OCI-M2 (cell line): ENCODE measurements around the gene MBD5.

ENCODE experiments used
- DNase-seq: peaks from one replicate; lab custom pipeline; 2025; ENCODE audit not compliant: unreplicated experiment; lab: John Stamatoyannopoulos, UW

The MBD5 gene

DNA sequence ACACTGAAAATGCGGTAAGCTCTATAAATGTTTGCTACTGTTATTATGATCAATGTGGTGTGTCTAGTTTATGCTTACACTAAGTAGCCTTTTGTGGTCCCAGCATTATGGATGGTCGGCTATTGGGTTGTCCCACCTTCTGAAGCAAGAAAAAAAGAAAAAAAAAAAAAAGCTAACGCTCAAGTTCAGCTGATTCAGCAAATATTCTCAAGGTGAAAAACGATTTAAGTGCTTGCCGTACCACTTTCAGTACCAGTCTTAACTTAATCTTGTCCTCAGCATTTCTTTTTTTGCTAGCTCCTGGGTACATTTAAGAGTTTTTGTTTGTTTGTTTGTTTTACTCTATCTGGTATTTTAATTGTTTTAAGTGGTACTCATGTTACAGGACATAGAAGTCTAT, 87.5 kb downstream of the MBD5 start:
- DNase-seq: no peak

DNA sequence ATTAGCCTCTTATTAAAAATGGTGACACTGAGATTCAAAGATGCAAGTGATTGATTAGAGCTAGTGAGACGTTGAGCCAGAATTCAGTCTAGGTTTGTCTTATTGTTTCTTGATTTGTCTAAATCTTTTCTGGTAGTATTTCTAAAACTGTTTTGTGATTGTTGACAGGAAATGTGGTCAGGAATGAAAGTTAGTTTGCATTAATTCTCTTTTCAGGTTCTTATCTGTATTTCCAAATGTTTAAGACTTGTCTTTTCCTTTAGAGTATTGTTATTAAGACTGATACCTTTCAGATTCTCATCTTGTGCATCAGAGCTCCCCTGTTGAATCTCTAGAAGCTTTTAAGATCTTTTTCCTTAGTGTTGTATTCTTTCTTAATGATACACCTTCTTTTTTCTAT, 89.3 kb downstream of the MBD5 start:
- DNase-seq: no peak

DNA sequence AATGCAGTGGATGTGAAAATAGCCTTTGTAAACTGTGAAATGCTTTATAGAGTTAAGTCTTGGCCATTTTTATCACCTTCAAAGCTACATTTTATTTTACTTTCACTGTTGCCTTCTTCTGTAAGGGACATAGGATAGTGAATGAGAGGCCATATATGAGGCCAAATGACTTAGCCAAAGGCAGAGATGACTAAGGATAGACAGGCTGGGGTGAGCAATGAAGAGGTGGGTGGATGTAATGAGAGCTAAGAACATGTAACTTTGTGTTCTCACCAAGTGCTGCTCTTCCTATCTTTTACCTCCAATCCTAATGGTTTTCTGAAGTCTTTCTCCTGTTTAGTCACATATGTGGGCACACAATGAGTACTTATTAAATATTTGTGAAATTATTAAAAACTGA, 101.9 kb downstream of the MBD5 start:
- no peak for DNase-seq

DNA sequence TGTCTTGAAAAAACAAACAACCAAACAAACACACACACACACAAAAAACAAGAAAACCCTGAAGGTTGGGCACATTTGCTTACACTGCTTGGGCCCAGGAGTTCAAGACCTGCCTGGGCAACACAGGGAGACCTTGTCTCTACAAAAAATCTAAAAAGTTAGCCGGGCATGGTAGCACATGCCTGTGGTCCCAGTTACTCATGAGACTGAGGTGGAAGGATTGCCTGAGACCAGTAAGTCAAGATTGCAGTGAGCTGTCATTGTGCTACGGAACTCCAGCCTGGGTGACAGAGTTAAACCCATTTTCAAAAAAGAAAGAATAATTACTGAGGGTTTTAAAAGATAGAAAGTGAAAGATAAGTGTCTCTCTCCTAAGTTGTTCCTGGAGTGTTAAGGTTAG, 103.4 kb downstream of the MBD5 start:
- DNase-seq: no peak

DNA sequence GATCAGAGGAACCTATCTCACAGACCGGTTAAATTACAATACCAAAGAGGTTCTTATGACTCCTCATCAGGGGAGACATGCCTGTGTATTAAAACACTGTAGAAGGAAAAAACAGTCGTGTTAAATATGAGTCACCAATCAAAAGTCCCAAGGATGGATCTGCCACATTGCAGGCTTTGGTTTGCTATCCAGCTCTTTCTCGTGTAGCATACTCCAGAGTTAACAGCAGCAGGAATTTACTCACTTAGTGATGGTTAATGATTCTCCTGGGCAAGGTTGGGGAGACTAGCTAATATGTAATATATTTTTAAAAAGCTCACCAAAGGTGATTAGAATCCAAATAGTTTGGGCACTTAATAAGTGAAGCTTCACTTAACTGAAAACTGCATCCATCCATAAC, 109.7 kb downstream of the MBD5 start:
- DNase-seq: no peak

DNA sequence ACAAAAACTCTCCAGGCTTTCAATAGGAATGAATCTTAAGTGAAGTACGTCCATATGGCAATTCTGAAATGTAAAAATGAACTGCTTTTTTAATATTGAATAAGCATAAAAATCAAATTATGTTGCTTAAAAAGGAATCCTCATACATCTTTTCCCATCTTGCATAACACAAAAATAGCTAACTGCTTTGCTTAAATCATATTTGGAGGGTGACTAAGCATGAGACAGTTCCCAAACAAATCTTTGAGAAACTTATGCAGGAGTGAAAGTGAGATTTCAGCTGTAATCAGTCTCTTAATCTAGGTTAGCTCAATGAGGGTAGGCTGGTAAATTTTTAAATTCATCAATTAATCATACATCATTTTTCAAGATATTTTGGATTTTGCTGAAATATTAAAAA, 111.5 kb downstream of the MBD5 start:
- no peak for DNase-seq

DNA sequence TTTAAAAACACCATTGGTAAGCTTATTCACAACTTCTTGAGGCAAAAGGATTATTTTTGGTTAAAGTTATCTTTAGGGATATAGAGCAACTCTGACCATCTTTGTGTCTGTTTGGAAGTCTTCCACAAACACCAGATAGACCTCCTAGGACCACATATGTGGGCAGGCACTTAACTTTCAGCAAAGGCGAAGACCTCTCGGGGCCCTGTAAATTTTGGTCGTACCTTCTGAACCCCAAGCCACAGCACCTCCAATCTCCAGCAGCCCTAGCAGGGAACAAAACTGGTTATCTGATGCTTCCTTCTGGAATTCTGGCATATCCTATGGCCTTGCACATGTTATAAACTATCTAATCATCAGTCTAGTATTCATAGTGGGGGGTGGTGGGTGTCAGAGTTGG, 114.8 kb downstream of the MBD5 start:
- no peak for DNase-seq

DNA sequence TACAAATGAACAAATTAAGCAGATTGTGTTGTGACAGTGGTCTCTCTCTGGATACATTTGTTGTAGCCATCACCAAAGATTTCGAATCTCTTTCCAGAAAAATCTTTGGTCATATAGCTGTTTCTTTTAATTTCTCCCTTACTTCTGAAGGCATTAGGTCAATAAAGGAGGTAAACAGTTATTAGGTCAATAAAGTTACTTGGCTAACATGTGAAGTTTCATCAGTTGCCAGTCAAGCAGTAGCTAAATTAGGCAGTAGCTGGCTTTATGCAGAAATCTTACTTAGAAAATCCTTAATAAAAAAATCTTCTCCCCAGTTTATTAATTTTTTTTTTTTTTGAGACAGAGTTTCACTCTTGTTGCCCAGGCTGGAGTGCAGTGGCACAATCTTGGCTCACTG, 115.5 kb downstream of the MBD5 start:
- DNase-seq: no peak

DNA sequence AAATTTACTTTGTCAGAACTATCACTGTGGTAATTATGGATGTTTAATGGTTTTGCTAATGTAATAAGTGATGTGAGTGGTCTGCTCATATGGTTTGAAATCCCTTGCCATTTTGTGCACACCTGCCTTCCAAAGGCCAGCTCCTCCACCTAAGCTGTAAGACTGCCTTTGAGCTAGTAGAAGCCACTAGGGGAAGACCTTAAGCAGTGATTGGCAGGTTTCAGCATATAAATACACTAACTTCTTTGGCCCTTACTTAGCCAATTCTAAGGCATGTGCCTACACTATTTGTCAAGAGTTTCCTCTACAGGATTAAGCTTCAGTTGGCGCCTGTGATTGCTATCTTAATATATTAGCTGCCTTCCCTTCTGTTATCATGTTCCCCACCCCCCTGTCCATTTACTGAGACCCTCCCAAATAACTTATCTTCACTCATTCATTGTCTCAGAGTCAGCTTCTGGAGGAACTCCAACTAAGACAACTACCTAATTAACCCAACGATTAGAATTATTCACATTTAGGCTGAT, 141.1 kb downstream of the MBD5 start:
- DNase-seq: no peak

DNA sequence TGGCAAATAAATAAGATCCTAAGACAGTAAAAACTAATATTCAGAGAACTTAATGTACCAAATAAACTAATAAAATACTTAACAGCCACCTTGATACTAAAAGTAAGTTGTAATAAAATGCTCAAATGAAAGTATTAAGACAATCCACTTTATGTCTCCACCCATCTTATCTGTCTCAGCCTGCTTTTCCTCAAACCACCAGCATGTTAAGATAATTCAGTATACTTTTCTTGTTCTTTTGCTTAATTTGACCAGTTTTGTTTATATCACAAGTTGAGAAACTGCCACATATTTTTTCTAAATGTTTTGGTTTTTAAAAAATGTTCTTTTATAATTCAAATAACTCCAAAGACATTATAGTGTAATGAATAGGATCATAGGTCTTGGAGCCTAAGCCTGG, 142.0 kb downstream of the MBD5 start:
- no peak for DNase-seq

DNA sequence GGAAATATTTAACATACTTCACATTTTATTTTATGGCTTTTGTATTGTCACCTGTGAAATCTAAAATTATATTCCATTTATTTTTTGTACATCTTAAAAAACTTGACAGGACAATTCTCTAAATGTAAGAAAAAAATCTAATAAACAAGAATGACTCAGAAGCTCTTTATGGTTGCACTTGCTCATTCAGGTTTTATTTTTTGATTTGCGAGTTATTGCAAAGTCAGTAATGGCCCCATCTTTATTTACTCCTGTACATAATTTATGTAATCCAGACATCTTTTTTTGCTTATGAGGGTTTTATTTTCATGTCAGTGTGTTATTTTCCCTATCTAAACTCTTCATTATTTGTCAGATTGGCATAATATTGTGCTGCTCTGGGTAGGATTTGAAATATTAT, 145.1 kb downstream of the MBD5 start:
- DNase-seq: no peak

DNA sequence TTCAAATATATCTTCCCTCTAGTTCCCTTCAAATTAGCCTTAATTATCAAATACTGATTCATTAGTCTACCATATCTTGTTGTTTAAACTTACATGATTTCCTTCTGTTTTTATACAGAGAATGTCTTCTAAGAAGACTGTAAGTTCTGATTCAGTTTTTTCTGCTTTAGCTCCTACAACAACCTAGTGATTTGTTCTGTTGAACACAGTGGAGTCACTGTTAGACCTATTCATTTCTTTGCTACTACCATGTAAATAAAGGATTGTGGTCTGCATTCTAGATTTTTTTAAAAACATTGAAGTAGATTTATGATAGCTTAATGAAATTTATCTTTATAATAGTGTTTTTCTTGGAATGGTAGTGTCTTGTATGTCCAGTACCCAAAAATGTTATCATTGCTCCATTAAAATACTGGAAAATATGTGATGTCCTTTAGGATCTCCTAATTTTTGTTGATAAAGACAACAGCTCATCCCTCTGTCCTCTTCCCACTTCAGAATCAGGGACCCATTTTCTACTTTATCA, 146.4 kb downstream of the MBD5 start:
- no peak for DNase-seq

DNA sequence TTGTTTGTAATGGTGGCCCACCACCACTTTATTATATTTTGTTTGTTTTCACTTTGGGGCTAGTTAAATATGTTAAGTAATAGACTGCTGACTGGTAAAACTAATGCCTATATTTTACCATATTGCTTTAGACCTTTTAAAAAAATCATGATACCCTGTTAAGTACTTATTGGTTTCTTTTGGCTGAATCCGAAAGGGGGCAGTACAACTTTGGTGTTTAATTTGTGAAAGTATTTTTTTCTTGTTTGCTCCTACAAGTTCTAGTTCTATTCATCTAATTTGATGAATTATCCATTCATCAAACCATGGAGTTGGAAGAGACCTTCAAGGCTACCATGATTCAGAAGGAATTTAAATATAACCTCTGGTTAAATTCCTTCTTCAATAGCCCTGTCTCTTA, 147.0 kb downstream of the MBD5 start:
- DNase-seq: no peak

DNA sequence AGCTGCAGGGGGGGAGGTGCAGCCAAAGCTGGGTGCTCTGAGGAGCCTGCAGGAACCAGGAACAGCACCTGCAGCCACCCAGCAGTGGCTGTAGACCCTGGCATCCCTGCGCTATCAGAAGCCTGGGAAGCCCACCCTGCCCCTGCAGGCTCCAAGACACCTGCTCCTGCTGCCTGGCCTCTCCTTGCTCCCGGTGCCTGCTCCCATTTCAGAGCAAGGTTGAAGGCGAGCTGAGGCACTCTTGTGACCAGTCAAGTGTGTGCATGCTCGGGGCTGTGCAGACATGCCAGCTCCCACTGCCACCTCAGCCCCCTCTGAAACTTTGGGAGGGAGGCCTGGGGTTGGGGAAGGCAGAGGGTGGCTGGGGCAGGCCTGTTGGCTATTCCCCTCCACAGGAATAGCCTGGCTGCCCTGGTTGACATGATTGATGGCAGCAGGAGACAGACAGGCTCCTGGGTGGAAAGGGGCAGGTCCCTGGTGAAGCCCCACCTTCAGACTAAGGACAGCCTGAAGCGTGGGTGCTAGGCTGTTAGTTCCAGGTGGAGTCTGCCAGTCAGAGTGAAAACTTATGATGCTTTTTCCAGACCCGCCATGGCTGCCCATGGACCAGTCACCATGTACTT, 151.4 kb downstream of the MBD5 start:
- no peak for DNase-seq

DNA sequence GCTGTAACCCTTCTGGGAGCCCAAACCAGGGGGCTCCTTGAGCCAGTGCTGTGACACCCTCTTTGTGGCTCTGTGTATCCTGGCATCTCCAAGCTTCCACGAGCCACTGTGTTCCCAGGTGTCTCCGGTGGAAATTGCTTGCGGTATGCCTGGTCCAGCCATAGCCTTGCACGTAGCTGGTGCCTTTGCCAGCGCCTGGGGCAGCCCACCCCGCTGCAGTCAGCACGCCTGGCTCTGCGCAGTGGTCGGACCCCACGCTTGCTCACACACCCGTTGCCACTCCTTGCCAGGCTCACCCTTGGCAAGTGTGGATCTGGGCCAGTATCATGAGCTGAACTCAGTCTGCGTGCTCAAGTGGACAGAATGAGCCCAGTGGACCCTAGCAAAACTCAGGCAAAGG, 152.3 kb downstream of the MBD5 start:
- DNase-seq: no peak

DNA sequence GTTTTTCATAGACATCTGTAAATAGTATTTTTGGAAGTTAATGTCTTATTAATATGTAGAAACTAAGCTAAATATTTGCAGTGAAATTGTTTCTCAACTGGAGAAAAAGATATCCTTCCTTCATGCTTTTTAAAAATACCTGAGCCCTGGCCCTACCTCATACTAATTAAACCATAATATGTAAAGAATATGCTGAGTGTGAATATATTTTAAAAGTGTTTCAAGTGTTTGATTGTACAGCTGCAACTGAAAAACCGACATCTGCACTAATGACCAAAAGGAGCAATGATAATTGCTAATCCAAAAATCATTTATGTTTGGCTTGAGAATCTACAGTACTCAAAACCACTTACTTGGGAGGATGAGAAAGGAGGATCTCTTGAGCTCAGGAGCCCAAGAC, 156.7 kb downstream of the MBD5 start:
- DNase-seq: no peak

DNA sequence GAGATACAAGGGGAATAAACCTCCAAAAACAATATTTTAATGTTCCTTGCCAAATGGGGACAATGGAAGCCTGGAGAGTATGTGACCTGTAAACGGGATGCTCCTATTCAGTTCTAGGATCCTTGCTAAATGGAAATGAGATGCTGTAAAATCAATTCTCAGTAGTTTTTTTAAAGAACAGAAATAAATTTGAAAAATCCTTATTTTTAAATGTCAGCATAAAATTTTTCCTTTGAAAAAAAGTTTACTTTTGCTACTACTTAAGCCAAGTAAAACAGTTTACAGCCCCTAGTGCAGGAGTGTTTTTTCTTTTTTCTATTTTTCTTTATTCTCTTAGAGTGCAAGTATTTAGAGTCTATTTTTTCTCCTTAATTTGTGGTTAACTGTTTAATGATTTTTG, 158.8 kb downstream of the MBD5 start:
- DNase-seq: no peak

DNA sequence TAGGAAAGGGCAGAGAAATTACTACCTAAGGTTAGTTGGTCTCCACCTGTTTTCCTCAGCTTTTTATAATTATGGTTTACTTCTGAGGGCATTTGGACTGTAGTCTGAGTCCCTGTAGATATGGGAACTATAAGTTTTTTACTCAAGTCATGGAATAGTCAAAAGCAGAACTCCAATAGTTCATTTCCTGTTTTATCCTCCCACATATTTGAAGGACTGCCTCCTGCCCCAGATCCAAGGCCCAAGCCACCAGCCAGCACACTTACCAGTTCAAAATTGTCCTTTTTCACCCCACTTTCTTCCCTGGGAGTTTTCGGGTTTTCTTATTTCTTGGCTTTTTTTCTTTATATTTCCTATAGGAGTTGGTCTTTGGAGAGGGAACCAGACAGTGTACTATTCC, 164.1 kb downstream of the MBD5 start:
- DNase-seq: no peak

DNA sequence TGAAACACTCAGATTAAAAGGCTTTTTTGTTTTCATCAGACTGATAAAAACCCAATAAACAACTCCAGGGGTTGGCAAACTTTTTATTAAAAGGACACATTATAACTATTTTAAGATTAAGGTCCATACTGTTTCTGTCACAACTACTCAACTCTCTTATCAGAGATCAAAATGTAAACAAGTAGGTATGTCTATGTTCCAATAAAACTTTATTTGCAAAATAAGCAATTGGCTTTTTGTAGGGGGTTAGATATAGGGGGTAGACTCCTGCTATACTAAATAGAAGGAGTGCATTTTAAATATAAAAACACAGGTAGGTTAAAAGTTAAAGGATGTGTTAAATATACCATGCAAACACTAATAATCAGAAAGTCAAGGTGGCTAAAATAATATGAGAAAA, 174.0 kb downstream of the MBD5 start:
- no peak for DNase-seq

DNA sequence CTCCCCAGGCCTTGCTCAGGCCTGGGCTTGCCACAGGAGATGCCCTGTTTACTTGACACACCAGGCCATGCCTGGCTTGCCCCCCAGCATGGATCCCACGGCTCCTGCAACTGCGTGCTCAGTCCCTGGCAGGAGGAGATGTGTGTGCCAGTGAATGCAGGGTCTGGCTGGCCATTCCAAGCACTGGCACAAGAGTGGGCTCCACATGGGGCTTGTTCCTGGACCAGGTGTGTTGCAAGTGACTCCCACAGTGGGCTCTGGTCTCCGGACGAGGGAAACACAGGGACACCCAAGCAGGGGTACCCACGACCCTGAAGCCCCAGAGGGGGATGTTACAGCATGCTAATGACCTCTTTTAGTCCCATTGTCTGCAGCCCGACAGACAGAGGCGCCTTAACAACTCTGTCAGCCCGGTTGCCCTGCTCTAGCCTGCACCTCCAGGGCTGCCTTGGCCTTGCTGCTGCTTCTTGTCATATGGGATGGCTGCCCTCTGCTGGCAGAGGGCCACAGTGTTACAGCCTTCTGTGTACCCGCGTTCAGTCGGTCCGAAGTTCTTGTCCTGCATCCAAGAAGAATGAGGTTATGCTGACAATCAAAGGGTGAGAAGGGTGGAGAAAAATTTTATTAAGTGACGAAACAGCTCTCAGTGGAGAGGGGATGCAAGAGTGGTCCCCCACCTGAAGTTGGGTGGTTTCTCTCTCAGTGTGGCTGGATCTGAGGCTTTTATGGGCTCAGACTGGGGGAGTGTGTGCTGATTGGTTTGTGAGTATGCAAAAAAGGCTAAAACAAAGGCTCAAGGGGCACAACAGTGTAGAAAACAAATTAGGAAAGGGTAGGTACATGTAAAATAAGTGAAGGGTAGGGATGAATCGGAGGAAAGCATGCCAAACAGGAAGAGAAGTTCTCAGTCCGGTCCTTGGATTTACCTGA, 180.4 kb downstream of the MBD5 start:
- DNase-seq: no peak

DNA sequence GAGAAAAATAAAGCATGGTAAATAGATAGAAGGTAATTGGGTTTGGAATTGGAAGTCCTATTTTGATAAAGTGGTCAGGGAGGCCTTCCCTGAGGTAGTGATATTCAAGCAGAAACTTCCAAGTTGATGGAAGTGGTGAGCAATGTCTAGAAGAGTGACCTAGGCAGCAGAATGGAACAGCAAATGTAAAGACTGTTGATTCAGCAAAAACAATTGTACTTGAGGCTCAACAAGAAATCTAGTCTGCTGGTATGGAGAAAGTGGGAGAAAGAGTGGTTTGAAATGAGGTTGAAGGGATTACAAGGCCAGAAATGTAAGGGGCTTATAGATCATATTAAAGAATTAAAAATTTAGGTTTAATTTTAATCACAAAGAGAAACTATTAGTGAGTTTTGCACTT, 181.3 kb downstream of the MBD5 start:
- DNase-seq: no peak

DNA sequence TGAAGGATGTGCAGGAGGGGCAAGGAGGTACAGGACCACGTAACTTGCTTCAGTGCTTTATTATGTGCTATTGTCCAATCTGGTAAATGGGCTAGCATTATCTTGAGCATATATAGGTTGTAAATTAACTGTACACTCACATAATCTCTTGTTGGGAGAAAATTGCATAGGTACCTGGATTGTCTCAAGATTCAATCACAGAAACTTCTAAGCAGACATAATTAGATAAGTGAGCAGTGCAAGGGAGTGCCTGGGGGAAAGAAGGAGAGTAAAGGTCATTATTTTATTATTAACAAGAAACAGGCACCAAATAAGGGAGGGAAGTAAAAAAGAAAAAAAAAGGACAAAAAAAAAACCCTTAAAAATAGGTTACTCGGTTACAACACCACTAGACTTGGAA, 186.2 kb downstream of the MBD5 start:
- DNase-seq: no peak
